Heart left ventricle (tissue), 13 donors: ENCODE measurements around the gene USP1.

Experiments used
- POLR2A ChIP-seq, 2 donors: fragments of 450-650 bp; IDR thresholded peaks; one replicate each; pipeline ENCODE4 v1.6.1; 2017; ENCODE audit warnings: antibody characterized with exemption in 2 of 2, mild to moderate bottlenecking in 2 of 2, moderate library complexity in 2 of 2
- TF ChIP-seq, protein P1 (sequence below), 12 donors: fragments of 200-600 bp; sonication (generic) in 4 of 12; IDR thresholded peaks; one replicate each; pipeline versions ENCODE4 v1.5.0 to v1.8.0; 2018 to 2022; ENCODE audit warnings: antibody characterized with exemption in 12 of 12, mild to moderate bottlenecking in 5 of 12
- donor health status: ischemic (EF 13 %, LVEDD 7.1; RV severe dilation, severe dysfunction).
- donor health status: DM: no; HTN: yes; CAD: no.
- donor health status: DM: no; HTN: no; CAD: no.
- donor health status: ischemic (EF 25% LVEDD 6.9; RV normal size, moderate dysfunction).
- donor health status: ischemic (EF 25% LVEDD 5.7; RV mildly dilated, moderate dysfunction).
- donor health status: ischemic (EF 35%, LVEDD 5.7; RV mildly dilated, moderate dysfunction).
- donor health status: nonischemic (EF 11% LVEDD 7.7; RV severe dilation, severe dysfunction).
- donor health status: DM: yes; HTN: yes; CAD: no.
- donor health status: PGD.
- donor health status: ischemic (EF 29% LVEDD 5.4; RV normal size, mild dysfunction).
- donor health status: nonischemic (EF 23%, LVEDD 6.1; RV moderate dilation, normal function).

- TF ChIP-seq, protein P1, sequence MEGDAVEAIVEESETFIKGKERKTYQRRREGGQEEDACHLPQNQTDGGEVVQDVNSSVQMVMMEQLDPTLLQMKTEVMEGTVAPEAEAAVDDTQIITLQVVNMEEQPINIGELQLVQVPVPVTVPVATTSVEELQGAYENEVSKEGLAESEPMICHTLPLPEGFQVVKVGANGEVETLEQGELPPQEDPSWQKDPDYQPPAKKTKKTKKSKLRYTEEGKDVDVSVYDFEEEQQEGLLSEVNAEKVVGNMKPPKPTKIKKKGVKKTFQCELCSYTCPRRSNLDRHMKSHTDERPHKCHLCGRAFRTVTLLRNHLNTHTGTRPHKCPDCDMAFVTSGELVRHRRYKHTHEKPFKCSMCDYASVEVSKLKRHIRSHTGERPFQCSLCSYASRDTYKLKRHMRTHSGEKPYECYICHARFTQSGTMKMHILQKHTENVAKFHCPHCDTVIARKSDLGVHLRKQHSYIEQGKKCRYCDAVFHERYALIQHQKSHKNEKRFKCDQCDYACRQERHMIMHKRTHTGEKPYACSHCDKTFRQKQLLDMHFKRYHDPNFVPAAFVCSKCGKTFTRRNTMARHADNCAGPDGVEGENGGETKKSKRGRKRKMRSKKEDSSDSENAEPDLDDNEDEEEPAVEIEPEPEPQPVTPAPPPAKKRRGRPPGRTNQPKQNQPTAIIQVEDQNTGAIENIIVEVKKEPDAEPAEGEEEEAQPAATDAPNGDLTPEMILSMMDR (IDR thresholded peaks at IDR 0.05): no peak
- TF ChIP-seq POLR2A (IDR thresholded peaks at IDR 0.05): no peak
These were observed 51.1 kb downstream of the USP1 start for GRCh38 chr1:62487956-62488355.
